ENCODE results near the gene PCNX2.

DNA sequence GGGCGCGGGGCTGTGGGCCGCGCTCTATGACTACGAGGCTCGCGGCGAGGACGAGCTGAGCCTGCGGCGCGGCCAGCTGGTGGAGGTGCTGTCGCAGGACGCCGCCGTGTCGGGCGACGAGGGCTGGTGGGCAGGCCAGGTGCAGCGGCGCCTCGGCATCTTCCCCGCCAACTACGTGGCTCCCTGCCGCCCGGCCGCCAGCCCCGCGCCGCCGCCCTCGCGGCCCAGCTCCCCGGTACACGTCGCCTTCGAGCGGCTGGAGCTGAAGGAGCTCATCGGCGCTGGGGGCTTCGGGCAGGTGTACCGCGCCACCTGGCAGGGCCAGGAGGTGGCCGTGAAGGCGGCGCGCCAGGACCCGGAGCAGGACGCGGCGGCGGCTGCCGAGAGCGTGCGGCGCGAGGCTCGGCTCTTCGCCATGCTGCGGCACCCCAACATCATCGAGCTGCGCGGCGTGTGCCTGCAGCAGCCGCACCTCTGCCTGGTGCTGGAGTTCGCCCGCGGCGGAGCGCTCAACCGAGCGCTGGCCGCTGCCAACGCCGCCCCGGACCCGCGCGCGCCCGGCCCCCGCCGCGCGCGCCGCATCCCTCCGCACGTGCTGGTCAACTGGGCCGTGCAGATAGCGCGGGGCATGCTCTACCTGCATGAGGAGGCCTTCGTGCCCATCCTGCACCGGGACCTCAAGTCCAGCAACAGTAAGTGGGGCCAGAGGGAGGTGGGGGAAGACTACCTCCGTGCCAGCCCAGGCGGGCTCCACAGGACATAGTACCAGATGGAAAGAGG, 32.8 kb upstream of the PCNX2 start:
- no peak for TF ChIP-seq EZH2 (IDR thresholded peaks at IDR 0.05; ENCODE audit: low read depth, unreplicated experiment)
- TF ChIP-seq, protein P1, sequence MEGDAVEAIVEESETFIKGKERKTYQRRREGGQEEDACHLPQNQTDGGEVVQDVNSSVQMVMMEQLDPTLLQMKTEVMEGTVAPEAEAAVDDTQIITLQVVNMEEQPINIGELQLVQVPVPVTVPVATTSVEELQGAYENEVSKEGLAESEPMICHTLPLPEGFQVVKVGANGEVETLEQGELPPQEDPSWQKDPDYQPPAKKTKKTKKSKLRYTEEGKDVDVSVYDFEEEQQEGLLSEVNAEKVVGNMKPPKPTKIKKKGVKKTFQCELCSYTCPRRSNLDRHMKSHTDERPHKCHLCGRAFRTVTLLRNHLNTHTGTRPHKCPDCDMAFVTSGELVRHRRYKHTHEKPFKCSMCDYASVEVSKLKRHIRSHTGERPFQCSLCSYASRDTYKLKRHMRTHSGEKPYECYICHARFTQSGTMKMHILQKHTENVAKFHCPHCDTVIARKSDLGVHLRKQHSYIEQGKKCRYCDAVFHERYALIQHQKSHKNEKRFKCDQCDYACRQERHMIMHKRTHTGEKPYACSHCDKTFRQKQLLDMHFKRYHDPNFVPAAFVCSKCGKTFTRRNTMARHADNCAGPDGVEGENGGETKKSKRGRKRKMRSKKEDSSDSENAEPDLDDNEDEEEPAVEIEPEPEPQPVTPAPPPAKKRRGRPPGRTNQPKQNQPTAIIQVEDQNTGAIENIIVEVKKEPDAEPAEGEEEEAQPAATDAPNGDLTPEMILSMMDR (conservative IDR thresholded peaks at IDR 0.05; ENCODE audit: low read depth in 2 of 2): no peak
- TF ChIP-seq, protein P2, sequence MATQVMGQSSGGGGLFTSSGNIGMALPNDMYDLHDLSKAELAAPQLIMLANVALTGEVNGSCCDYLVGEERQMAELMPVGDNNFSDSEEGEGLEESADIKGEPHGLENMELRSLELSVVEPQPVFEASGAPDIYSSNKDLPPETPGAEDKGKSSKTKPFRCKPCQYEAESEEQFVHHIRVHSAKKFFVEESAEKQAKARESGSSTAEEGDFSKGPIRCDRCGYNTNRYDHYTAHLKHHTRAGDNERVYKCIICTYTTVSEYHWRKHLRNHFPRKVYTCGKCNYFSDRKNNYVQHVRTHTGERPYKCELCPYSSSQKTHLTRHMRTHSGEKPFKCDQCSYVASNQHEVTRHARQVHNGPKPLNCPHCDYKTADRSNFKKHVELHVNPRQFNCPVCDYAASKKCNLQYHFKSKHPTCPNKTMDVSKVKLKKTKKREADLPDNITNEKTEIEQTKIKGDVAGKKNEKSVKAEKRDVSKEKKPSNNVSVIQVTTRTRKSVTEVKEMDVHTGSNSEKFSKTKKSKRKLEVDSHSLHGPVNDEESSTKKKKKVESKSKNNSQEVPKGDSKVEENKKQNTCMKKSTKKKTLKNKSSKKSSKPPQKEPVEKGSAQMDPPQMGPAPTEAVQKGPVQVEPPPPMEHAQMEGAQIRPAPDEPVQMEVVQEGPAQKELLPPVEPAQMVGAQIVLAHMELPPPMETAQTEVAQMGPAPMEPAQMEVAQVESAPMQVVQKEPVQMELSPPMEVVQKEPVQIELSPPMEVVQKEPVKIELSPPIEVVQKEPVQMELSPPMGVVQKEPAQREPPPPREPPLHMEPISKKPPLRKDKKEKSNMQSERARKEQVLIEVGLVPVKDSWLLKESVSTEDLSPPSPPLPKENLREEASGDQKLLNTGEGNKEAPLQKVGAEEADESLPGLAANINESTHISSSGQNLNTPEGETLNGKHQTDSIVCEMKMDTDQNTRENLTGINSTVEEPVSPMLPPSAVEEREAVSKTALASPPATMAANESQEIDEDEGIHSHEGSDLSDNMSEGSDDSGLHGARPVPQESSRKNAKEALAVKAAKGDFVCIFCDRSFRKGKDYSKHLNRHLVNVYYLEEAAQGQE (IDR thresholded peaks at IDR 0.05; ENCODE audit: unreplicated experiment): no peak
- TF ChIP-seq NANOG (IDR thresholded peaks at IDR 0.05; ENCODE audit: borderline replicate concordance): no peak
- TF ChIP-seq, protein P3, sequence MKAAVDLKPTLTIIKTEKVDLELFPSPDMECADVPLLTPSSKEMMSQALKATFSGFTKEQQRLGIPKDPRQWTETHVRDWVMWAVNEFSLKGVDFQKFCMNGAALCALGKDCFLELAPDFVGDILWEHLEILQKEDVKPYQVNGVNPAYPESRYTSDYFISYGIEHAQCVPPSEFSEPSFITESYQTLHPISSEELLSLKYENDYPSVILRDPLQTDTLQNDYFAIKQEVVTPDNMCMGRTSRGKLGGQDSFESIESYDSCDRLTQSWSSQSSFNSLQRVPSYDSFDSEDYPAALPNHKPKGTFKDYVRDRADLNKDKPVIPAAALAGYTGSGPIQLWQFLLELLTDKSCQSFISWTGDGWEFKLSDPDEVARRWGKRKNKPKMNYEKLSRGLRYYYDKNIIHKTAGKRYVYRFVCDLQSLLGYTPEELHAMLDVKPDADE (IDR thresholded peaks at IDR 0.05): no peak
